ENCODE measurements around the gene ZNF800.

The ZNF800 gene

GRCh38 chr7:127365164-127365956 is 27.1 kb downstream of the ZNF800 start:
- FAIRE-seq (peak; percentile 17), DNase-seq (ENCODE audit: insufficient read length) (no peak)
- TF ChIP-seq POLR2AphosphoS5 (IDR thresholded peaks at IDR 0.05; ENCODE audit: low read depth, low read length) (no peak), POLR2A (IDR thresholded peaks at IDR 0.05; ENCODE audit: low read depth, low read length) (no peak), TAF1 (IDR thresholded peaks at IDR 0.05; ENCODE audit: borderline replicate concordance, low read depth, low read length) (no peak)

- DNase-seq (ENCODE audit: insufficient read length) (no peak), FAIRE-seq (peak; percentile 17)
- TF ChIP-seq POLR2A (IDR thresholded peaks at IDR 0.05; ENCODE audit: low read depth, low read length) (no peak), TAF1 (IDR thresholded peaks at IDR 0.05; ENCODE audit: borderline replicate concordance, low read depth, low read length) (no peak), POLR2AphosphoS5 (IDR thresholded peaks at IDR 0.05; ENCODE audit: low read depth, low read length) (no peak)
Observed at GRCh38 chr7:127362364-127363027, 30.0 kb downstream of the ZNF800 start.

- TF ChIP-seq POLR2AphosphoS5 (IDR thresholded peaks at IDR 0.05; ENCODE audit: low read depth, low read length) (no peak), POLR2A (IDR thresholded peaks at IDR 0.05; ENCODE audit: low read depth, low read length) (no peak), TAF1 (IDR thresholded peaks at IDR 0.05; ENCODE audit: borderline replicate concordance, low read depth, low read length) (no peak)
- no peak for FAIRE-seq
- DNase-seq (ENCODE audit: insufficient read length), result no peak
Observed at GRCh38 chr7:127361736-127362135, 30.8 kb downstream of the ZNF800 start.

- TF ChIP-seq POLR2AphosphoS5 (IDR thresholded peaks at IDR 0.05; ENCODE audit: low read depth, low read length) (no peak), POLR2A (IDR thresholded peaks at IDR 0.05; ENCODE audit: low read depth, low read length) (no peak), TAF1 (IDR thresholded peaks at IDR 0.05; ENCODE audit: borderline replicate concordance, low read depth, low read length) (no peak)
- FAIRE-seq (no peak), DNase-seq (ENCODE audit: insufficient read length) (no peak)
Observed at GRCh38 chr7:127359011-127359410, 33.5 kb downstream of the ZNF800 start.

- DNase-seq (ENCODE audit: insufficient read length) (no peak), FAIRE-seq (no peak)
- TF ChIP-seq TAF1 (IDR thresholded peaks at IDR 0.05; ENCODE audit: borderline replicate concordance, low read depth, low read length) (no peak), POLR2AphosphoS5 (IDR thresholded peaks at IDR 0.05; ENCODE audit: low read depth, low read length) (no peak), POLR2A (IDR thresholded peaks at IDR 0.05; ENCODE audit: low read depth, low read length) (no peak)
Observed at GRCh38 chr7:127353897-127354296, 38.6 kb downstream of the ZNF800 start.

- no peak for TF ChIP-seq POLR2A (IDR thresholded peaks at IDR 0.05; ENCODE audit: low read depth, low read length)
- FAIRE-seq, result no peak
- DNase-seq (ENCODE audit: insufficient read length), result no peak
Observed at GRCh38 chr7:127350586-127350985, 41.9 kb downstream of the ZNF800 start.

- TF ChIP-seq POLR2AphosphoS5 (IDR thresholded peaks at IDR 0.05; ENCODE audit: low read depth, low read length), result no peak
- TF ChIP-seq TAF1 (IDR thresholded peaks at IDR 0.05; ENCODE audit: borderline replicate concordance, low read depth, low read length), result no peak
- no peak for TF ChIP-seq POLR2A (IDR thresholded peaks at IDR 0.05; ENCODE audit: low read depth, low read length)
- FAIRE-seq (no peak), DNase-seq (ENCODE audit: insufficient read length) (no peak)
Observed at GRCh38 chr7:127349881-127350280, 42.6 kb downstream of the ZNF800 start.

- no peak for DNase-seq (ENCODE audit: insufficient read length)
- FAIRE-seq, result no peak
- TF ChIP-seq POLR2A (IDR thresholded peaks at IDR 0.05; ENCODE audit: low read depth, low read length), result no peak
- no peak for TF ChIP-seq POLR2AphosphoS5 (IDR thresholded peaks at IDR 0.05; ENCODE audit: low read depth, low read length)
- TF ChIP-seq TAF1 (IDR thresholded peaks at IDR 0.05; ENCODE audit: borderline replicate concordance, low read depth, low read length), result no peak
Observed at GRCh38 chr7:127348247-127348631, 44.3 kb downstream of the ZNF800 start.

GRCh38 chr7:127347567-127348246 is 44.8 kb downstream of the ZNF800 start:
- DNase-seq (ENCODE audit: insufficient read length), result peak; percentile 74

GRCh38 chr7:127346575-127347256 is 45.8 kb downstream of the ZNF800 start:
- TF ChIP-seq TAF1 (IDR thresholded peaks at IDR 0.05; ENCODE audit: borderline replicate concordance, low read depth, low read length), result no peak
- no peak for TF ChIP-seq POLR2AphosphoS5 (IDR thresholded peaks at IDR 0.05; ENCODE audit: low read depth, low read length)
- no peak for TF ChIP-seq POLR2A (IDR thresholded peaks at IDR 0.05; ENCODE audit: low read depth, low read length)
- DNase-seq (ENCODE audit: insufficient read length) (no peak), FAIRE-seq (no peak)

More at GRCh38 chr7:127347567-127348246, 44.8 kb downstream of the ZNF800 start:
- TF ChIP-seq POLR2AphosphoS5 (IDR thresholded peaks at IDR 0.05; ENCODE audit: low read depth, low read length), result no peak
- no peak for TF ChIP-seq TAF1 (IDR thresholded peaks at IDR 0.05; ENCODE audit: borderline replicate concordance, low read depth, low read length)
- TF ChIP-seq POLR2A (IDR thresholded peaks at IDR 0.05; ENCODE audit: low read depth, low read length), result no peak
- peak; percentile 77 for FAIRE-seq

GRCh38 chr7:127342596-127342995 is 49.9 kb downstream of the ZNF800 start:
- DNase-seq (ENCODE audit: insufficient read length) (no peak), FAIRE-seq (no peak)
- TF ChIP-seq POLR2AphosphoS5 (IDR thresholded peaks at IDR 0.05; ENCODE audit: low read depth, low read length) (no peak), TAF1 (IDR thresholded peaks at IDR 0.05; ENCODE audit: borderline replicate concordance, low read depth, low read length) (no peak), POLR2A (IDR thresholded peaks at IDR 0.05; ENCODE audit: low read depth, low read length) (no peak)
